PFSK-1 (cell line): ENCODE results near the gene LCT.

ENCODE experiments used
- POLR2AphosphoS5 ChIP-seq: IDR thresholded peaks from 2 replicates; pipeline ENCODE4 v1.6.1; 2012; ENCODE audit warnings: low read depth, mild to moderate bottlenecking, control low read depth, low read length, moderate library complexity
- TAF1 ChIP-seq: IDR thresholded peaks from 2 replicates; pipeline ENCODE4 v1.6.1; 2012; ENCODE audit warnings: low read length, control low read depth, borderline replicate concordance; ENCODE audit not compliant: insufficient read depth
- TF ChIP-seq, protein P1 (sequence below), 2 experiments: IDR thresholded peaks; 2 replicates each; pipeline versions ENCODE4 v1.6.1 to v1.8.0; 2011 to 2012; ENCODE audit warnings: low read depth in 2 of 2, low read length in 2 of 2, control low read depth in 1 of 2, inconsistent platforms in 1 of 2, mild to moderate bottlenecking in 1 of 2, moderate library complexity in 1 of 2; ENCODE audit not compliant: insufficient read depth in 1 of 2

DNA sequence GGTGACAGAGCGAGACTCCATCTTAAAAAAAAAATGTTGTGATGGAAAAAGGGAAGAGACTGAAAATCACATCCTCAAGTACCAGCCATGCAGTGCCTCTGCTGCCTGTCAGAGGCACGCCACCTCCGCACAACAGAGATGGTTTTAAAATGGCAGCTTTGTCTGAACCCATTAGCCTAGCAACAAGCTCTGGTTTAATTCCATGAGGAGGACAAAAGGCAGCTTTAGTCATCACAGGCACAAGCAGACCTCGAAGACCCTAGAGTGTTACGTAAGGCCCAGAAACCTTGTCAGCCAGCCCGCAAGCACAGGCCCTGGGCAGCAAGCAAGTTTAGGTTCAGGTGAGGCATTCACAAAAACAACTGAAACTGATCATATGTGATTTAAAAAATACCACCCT is 10.4 kb downstream of the LCT start:
- TF ChIP-seq POLR2AphosphoS5 (no peak), TAF1 (no peak)
- TF ChIP-seq, protein P1, sequence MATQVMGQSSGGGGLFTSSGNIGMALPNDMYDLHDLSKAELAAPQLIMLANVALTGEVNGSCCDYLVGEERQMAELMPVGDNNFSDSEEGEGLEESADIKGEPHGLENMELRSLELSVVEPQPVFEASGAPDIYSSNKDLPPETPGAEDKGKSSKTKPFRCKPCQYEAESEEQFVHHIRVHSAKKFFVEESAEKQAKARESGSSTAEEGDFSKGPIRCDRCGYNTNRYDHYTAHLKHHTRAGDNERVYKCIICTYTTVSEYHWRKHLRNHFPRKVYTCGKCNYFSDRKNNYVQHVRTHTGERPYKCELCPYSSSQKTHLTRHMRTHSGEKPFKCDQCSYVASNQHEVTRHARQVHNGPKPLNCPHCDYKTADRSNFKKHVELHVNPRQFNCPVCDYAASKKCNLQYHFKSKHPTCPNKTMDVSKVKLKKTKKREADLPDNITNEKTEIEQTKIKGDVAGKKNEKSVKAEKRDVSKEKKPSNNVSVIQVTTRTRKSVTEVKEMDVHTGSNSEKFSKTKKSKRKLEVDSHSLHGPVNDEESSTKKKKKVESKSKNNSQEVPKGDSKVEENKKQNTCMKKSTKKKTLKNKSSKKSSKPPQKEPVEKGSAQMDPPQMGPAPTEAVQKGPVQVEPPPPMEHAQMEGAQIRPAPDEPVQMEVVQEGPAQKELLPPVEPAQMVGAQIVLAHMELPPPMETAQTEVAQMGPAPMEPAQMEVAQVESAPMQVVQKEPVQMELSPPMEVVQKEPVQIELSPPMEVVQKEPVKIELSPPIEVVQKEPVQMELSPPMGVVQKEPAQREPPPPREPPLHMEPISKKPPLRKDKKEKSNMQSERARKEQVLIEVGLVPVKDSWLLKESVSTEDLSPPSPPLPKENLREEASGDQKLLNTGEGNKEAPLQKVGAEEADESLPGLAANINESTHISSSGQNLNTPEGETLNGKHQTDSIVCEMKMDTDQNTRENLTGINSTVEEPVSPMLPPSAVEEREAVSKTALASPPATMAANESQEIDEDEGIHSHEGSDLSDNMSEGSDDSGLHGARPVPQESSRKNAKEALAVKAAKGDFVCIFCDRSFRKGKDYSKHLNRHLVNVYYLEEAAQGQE (IDR thresholded peaks at IDR 0.05; ENCODE audit: insufficient read depth in 1 of 2, low read depth in 2 of 2, low read length in 2 of 2) = no peak
